ENCODE results near the gene WDR45.
"Not testable (repeated sequence)": the region's sequence is repeated elsewhere in the genome, so short reads cannot be mapped to it uniquely, and the experiment has no call there.

WDR45 gene

DNA sequence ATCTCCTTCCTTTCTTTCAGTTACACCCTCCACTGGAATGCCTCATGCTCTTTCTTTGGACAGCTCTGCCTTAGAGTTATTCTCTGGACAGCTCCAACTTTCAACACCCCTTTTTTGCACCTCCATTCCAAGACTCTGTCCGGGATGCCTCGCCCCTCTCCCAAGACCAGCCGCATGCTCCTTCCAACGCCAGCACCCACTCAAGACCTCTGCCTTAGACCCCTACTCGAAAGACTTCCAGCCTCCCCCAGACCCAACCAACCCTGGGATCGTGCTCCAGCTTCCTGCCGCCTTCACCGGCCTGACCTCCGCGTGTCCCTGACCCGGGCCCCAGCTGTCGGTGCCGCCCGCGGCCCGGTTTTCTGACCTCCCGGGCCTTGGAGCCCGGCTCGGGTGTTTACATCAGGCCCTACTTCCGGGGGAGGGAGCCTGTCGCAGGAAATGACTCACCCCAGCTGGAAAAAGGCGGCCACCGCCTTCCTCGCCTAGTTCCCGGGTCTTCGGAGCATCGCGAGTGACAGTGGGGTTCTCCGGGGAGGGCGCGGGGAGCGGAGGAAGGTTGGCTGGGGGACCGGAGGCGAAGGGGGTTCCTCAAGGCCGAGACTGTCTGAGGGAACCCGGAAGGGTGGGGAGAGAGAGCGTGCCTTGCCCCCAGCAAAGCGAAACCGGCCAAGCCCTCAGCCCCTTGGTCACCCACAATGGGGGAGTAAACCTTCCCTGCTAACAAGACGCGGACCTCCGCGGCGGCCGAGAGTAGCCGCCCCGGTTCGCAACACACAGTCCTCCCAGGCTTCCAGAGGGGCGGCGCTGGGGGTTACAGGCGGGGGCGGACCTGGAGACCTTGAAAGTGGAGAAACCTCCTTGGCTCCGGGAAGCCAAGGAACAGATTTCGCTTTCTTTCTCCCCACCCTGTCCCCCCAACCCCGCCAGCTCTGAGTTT lies at the start of gene WDR45:
TSS of gene WDR45 (minus strand) at position 399 of the 940 bp plus-strand sequence. CDS start 1,792 bp downstream, outside the sequence.
- Histone ChIP-seq H3K9ac (peak within 1 kb of the TSS; percentile 78 to 89 (median 83)), H3K27me3 (peaks cover 0 to 34% (median 23%) of the 10 kb centered on the region in 11 experiments; a peak in 16 of 22 replicates), H3K4me1 (peaks cover 0 to 8% (median 5%) of the 10 kb centered on the region in 10 experiments; a peak in 8 of 20 replicates), H3K9me3 (replicated peaks in 1 of 11) (no peaks in the 10 kb centered on the region; a peak in 1 of 22 replicates), H3K36me3 (peaks cover 0 to 19% (median 5%) of the 10 kb centered on the region in 11 experiments; a peak in 5 of 22 replicates), H3K4me3 (peak within 1 kb of the TSS; percentile 57 to 74 (median 66)), H3K4me2 (peak within 1 kb of the TSS; percentile 67 to 86 (median 78)), H3K27ac (peak within 1 kb of the TSS; percentile 82 to 91 (median 87)), H4K20me1 (no peaks in the 10 kb centered on the region; a peak in 2 of 22 replicates)
- TF ChIP-seq Cebpa-rat (IDR thresholded peaks at IDR 0.05): no peak

GRCh38 chrX:49129427-49129826 lies 49.7 kb upstream of the WDR45 start:
- no peak overlapping the region for H3K9ac ChIP-seq
- H3K4me2 ChIP-seq: no peak overlapping the region
- H3K27ac ChIP-seq: no peak overlapping the region
- no peaks in the 10 kb centered on the region; a peak in 3 of 20 replicates for H3K4me1 ChIP-seq
- H3K9me3 ChIP-seq (replicated peaks in 1 of 11): peaks cover 0 to 8% (median 0%) of the 10 kb centered on the region in 11 experiments; a peak in 2 of 22 replicates
- no peaks in the 10 kb centered on the region for H3K36me3 ChIP-seq
- no peak for TF ChIP-seq Cebpa-rat (IDR thresholded peaks at IDR 0.05)
- no peaks in the 10 kb centered on the region for H4K20me1 ChIP-seq
- peaks cover 0 to 5% (median 0%) of the 10 kb centered on the region in 11 experiments; a peak in 2 of 22 replicates for H3K27me3 ChIP-seq
- H3K4me3 ChIP-seq: no peak overlapping the region

DNA sequence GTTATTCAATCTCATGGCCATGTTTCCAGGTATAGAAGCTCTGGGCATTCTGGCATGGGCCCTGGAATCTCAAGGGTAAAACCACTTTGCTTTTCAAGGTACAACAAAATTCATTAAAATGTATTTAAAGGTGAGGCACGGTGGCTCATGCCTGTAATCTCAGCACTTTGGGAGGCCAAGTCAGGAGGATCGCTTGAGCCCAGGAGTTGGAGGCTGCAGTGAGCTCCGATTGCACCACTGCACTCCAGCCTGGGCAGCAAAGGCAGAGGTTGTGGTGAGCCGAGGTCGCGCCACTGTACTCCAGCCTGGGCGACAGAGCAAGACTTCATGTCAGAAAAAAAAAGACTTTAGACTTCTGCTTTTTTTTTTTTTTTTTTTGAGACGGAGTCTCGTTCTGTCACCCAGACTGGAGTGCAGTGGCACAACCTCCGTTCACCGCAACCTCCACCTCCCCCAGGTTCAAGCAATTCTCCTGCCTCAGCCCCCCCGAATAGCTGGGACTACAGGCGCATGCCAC lies 48.1 kb upstream of the WDR45 start:
- peaks cover 0 to 14% (median 8%) of the 10 kb centered on the region in 11 experiments; a peak in 12 of 22 replicates for H3K27me3 ChIP-seq
- not testable (repeated sequence) for H3K9ac ChIP-seq, H3K27ac ChIP-seq, H3K4me3 ChIP-seq, H4K20me1 ChIP-seq, H3K36me3 ChIP-seq, H3K4me1 ChIP-seq, H3K4me2 ChIP-seq
- peaks cover 0 to 12% (median 0%) of the 10 kb centered on the region in 11 experiments; a peak in 2 of 22 replicates for H3K9me3 ChIP-seq (replicated peaks in 1 of 11)

DNA sequence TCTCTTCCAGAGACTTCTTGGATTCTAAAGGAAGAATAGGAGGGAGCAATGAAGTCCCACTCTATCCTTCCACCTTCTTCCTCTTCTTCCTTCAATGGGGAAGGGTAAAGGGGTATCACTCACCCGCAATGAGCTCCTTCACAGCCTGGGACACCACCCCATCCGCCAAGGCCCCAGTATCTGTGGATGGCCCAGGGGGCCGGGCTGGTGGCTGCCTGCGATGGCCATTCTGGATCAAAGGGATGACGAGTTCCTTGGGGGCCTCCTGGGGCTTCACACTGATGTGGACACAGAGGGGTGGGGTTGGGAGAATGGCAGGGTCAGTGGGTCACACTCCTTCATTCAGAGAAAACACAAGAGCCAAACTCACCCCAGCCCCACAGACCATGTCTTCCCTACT lies 42.8 kb upstream of the WDR45 start:
- H3K27me3 ChIP-seq: peaks cover 5 to 41% (median 24%) of the 10 kb centered on the region in 11 experiments; a peak in 17 of 22 replicates
- H3K4me2 ChIP-seq: peak overlapping the region; percentile 74 to 88 (median 84)
- no peak for TF ChIP-seq Cebpa-rat (IDR thresholded peaks at IDR 0.05)
- H3K9me3 ChIP-seq (replicated peaks in 1 of 11): peaks cover 0 to 12% (median 0%) of the 10 kb centered on the region in 11 experiments; a peak in 2 of 22 replicates
- H3K27ac ChIP-seq: peak overlapping the region in 8 of 11 experiments; percentile 66 to 83 (median 78); a peak in 12 of 22 replicates
- H4K20me1 ChIP-seq: peaks cover 0 to 10% (median 0%) of the 10 kb centered on the region in 11 experiments; a peak in 2 of 22 replicates
- peak overlapping the region; percentile 62 to 82 (median 74) for H3K4me3 ChIP-seq
- peak overlapping the region; percentile 76 to 88 (median 85) for H3K9ac ChIP-seq
- H3K4me1 ChIP-seq: peaks cover 6 to 22% (median 12%) of the 10 kb centered on the region in 10 experiments; a peak in 18 of 20 replicates
- H3K36me3 ChIP-seq: peaks cover 14 to 46% (median 22%) of the 10 kb centered on the region in 11 experiments; a peak in 20 of 22 replicates

DNA sequence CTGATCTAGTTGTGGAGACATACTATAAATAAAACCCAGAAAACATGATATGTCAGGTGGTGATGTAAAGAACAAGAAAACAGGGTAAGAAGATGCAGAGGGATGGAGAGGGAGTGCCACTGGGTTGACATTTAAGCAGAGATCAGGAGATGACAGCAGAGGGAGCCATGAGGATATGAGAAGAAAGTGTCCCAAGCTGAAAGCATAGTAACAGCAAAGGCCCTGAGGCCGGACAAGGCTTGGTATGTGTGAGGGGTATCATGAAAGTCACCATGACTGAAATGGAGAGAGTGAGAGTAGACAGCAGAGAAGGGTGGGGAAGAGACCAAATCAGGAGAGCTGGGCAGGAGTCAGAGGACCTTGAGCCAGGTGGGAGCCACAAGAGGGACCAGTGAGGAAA lies 40.4 kb upstream of the WDR45 start:
- Histone ChIP-seq H3K27me3 (peaks cover 5 to 45% (median 25%) of the 10 kb centered on the region in 11 experiments; a peak in 18 of 22 replicates), H3K9me3 (replicated peaks in 1 of 11) (peaks cover 0 to 12% (median 0%) of the 10 kb centered on the region in 11 experiments; a peak in 2 of 22 replicates), H3K4me3 (no peak overlapping the region), H3K36me3 (peaks cover 31 to 70% (median 44%) of the 10 kb centered on the region in 11 experiments), H3K4me2 (no peak overlapping the region), H3K4me1 (peaks cover 6 to 27% (median 12%) of the 10 kb centered on the region in 10 experiments; a peak in 18 of 20 replicates), H3K27ac (no peak overlapping the region), H4K20me1 (peaks cover 0 to 10% (median 0%) of the 10 kb centered on the region in 11 experiments; a peak in 2 of 22 replicates), H3K9ac (no peak overlapping the region)
- no peak for TF ChIP-seq Cebpa-rat (IDR thresholded peaks at IDR 0.05)

- Histone ChIP-seq H3K4me1 (peaks cover 5 to 25% (median 7%) of the 10 kb centered on the region in 10 experiments; a peak in 18 of 20 replicates), H3K36me3 (peaks cover 41 to 95% (median 64%) of the 10 kb centered on the region in 11 experiments), H3K4me2 (no peak overlapping the region; a peak in 1 of 22 replicates), H3K27ac (peak overlapping the region in 2 of 11 experiments; percentile 5 to 39; a peak in 2 of 22 replicates), H3K27me3 (peaks cover 18 to 54% (median 34%) of the 10 kb centered on the region in 11 experiments; a peak in 21 of 22 replicates), H3K9me3 (replicated peaks in 1 of 11) (no peaks in the 10 kb centered on the region), H3K9ac (no peak overlapping the region; a peak in 2 of 22 replicates), H3K4me3 (no peak overlapping the region), H4K20me1 (peaks cover 0 to 5% (median 0%) of the 10 kb centered on the region in 11 experiments; a peak in 6 of 22 replicates)
- TF ChIP-seq Cebpa-rat (IDR thresholded peaks at IDR 0.05): no peak
Measured at GRCh38 chrX:49117581-49117980, 37.9 kb upstream of the WDR45 start.

DNA sequence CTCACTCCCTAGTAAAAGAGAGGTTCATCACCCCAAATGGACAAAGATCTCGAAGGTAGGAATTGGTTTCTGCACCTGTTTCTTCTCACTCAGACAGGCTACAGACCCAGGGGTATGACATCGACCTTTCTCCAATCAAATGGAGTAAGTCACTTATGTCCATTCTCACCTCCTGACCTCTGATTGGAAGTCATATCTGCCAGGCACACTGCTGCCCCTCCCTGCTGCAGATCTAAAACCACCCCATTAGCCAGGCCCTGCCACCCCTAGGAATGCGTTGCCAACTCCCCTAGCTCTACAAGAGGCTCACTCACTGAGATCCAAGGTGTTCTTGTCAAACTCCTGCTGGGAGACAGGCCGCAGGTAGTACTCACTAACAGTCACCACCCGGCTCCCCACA lies 37.0 kb upstream of the WDR45 start:
- no peak for TF ChIP-seq Cebpa-rat (IDR thresholded peaks at IDR 0.05)
- H3K9ac ChIP-seq: no peak overlapping the region
- peaks cover 22 to 54% (median 35%) of the 10 kb centered on the region in 11 experiments for H3K27me3 ChIP-seq
- H3K27ac ChIP-seq: no peak overlapping the region
- H3K36me3 ChIP-seq: peaks cover 50 to 97% (median 72%) of the 10 kb centered on the region in 11 experiments
- no peaks in the 10 kb centered on the region for H3K9me3 ChIP-seq (replicated peaks in 1 of 11)
- H3K4me1 ChIP-seq: peaks cover 0 to 17% (median 0%) of the 10 kb centered on the region in 10 experiments; a peak in 5 of 20 replicates
- peaks cover 0 to 9% (median 0%) of the 10 kb centered on the region in 11 experiments; a peak in 6 of 22 replicates for H4K20me1 ChIP-seq
- H3K4me3 ChIP-seq: no peak overlapping the region
- H3K4me2 ChIP-seq: no peak overlapping the region

GRCh38 chrX:49116076-49116475 lies 36.4 kb upstream of the WDR45 start:
- peaks cover 24 to 52% (median 35%) of the 10 kb centered on the region in 11 experiments for H3K27me3 ChIP-seq
- H3K27ac ChIP-seq: no peak overlapping the region
- peaks cover 0 to 9% (median 0%) of the 10 kb centered on the region in 11 experiments; a peak in 5 of 22 replicates for H4K20me1 ChIP-seq
- no peak overlapping the region for H3K4me2 ChIP-seq
- no peak overlapping the region for H3K4me3 ChIP-seq
- no peak for TF ChIP-seq Cebpa-rat (IDR thresholded peaks at IDR 0.05)
- H3K9ac ChIP-seq: no peak overlapping the region
- H3K9me3 ChIP-seq (replicated peaks in 1 of 11): no peaks in the 10 kb centered on the region
- peaks cover 54 to 96% (median 66%) of the 10 kb centered on the region in 11 experiments for H3K36me3 ChIP-seq
- H3K4me1 ChIP-seq: peaks cover 0 to 13% (median 0%) of the 10 kb centered on the region in 10 experiments; a peak in 3 of 20 replicates
